Calu3 (cell line): ENCODE results near the gene ECI1. TPM values are rescaled to one million over a fixed set of nuclear protein-coding genes. Genes with fewer than 3 reads are reported as not detected.
"Not testable (repeated sequence)": the region's sequence is repeated elsewhere in the genome, so short reads cannot be mapped to it uniquely, and the experiment has no call there.

Experiments
- BruUV-seq: library from RNA; stranded (reverse); fragments of 400-500 nt; replicated peaks from 2 replicates; lab custom pipeline; 2021; lab: Mats Ljungman, UMichigan
- CTCF ChIA-PET: fragments of 300-600 bp; sonication (Branson Sonifier 250); formaldehyde crosslinking; loops from one replicate; lab custom pipeline; 2022; ENCODE audit warnings: antibody characterized with exemption; lab: Charles Lee
- DNase-seq: peaks from one replicate; pipeline ENCODE4 v3.0.0; 2022
- H3K27ac Mint-ChIP-seq: one replicate; pipeline ENCODE4 v1.8.0; 2022; ENCODE audit warnings: mixed read lengths; ENCODE audit not compliant: unreplicated experiment
- H3K27me3 Mint-ChIP-seq: one replicate; pipeline ENCODE4 v1.8.0; 2022; ENCODE audit warnings: mixed read lengths; ENCODE audit not compliant: unreplicated experiment
- H3K36me3 Mint-ChIP-seq: one replicate; pipeline ENCODE4 v1.8.0; 2022; ENCODE audit warnings: mild to moderate bottlenecking, moderate library complexity, mixed read lengths; ENCODE audit not compliant: insufficient read depth, unreplicated experiment
- H3K4me1 Mint-ChIP-seq: one replicate; pipeline ENCODE4 v1.8.0; 2022; ENCODE audit warnings: mild to moderate bottlenecking, low read depth, mixed read lengths; ENCODE audit not compliant: unreplicated experiment
- H3K4me3 Mint-ChIP-seq: one replicate; pipeline ENCODE4 v1.8.0; 2022; ENCODE audit warnings: mild to moderate bottlenecking, low read depth, moderate library complexity, mixed read lengths; ENCODE audit not compliant: unreplicated experiment
- H3K9me3 Mint-ChIP-seq: one replicate; pipeline ENCODE4 v1.8.0; 2022; ENCODE audit warnings: low read depth, mixed read lengths; ENCODE audit not compliant: unreplicated experiment
- CTCF ChIP-seq: fragments of 200-600 bp; IDR thresholded peaks from one replicate; pipeline ENCODE4 v1.8.0; 2022; ENCODE audit warnings: antibody characterized with exemption; ENCODE audit not compliant: unreplicated experiment
- intact Hi-C: fragments of 100-400 bp; cut with micrococcal nuclease; formaldehyde crosslinking; loops from one replicate; pipeline ENCODE4 v1.10.0; 2022; ENCODE audit not compliant: unreplicated experiment
- total RNA-seq: library from RNA; stranded (reverse); gene quantifications from 2 replicates; pipeline ENCODE4 v1.2.3, GENCODE V29; 2022

ECI1 gene
- total RNA-seq, 1 experiment from 2014 or later: 85.7 TPM

DNA sequence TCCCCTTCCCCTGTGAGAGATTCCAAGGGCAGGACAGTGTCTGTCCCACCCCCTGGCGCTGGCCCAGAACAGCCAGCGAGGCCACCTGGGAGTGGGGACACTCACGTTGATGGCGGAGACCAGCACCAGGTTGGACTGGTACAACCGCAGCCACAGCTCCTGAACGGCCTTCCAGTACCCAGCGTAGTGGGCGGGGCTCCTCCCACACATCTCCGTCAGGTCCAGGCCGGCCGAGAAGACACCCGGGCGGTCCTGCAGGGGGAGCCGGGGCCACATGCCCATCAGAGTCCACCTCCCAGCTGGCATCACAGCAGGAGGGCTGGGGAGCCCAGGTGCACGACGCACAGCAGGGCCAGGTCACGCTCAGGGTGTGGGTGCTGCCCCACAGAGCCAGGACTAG lies 7.1 kb downstream of the ECI1 start:
- no peaks in the 10 kb centered on the region for H3K27me3 Mint-ChIP-seq
- no TSS peak for BruUV-seq
- H3K4me1 Mint-ChIP-seq: no peaks in the 10 kb centered on the region
- no peaks in the 10 kb centered on the region for H3K9me3 Mint-ChIP-seq
- H3K36me3 Mint-ChIP-seq: peaks cover 72% of the 10 kb centered on the region
- no peak overlapping the region for H3K4me3 Mint-ChIP-seq
- CTCF ChIA-PET: no interaction called here
- intact Hi-C loops: no loop called here
- DNase-seq: no peak
- no peak for TF ChIP-seq CTCF
- no peak overlapping the region for H3K27ac Mint-ChIP-seq

DNA sequence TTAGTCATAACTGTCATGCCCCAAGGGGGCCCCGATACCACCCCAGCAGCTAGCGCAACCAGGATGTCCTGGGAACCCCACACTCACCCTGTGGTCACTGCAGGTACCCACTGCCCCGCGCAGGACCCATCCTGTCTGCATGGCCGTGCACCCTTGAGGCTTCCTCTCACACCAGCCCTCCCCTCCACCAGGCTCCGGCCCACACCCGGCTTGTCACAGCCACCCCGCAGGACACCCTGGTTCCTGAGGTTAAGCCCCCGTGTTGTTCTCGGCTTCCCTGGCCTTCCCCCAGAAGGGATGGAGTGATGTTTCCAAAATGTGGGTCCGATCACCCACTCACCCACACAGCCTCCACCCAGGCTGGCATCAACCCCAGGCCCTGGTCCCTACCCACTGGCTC lies 7.6 kb downstream of the ECI1 start:
- intact Hi-C loops: no loop called here
- H3K27me3 Mint-ChIP-seq: no peaks in the 10 kb centered on the region
- peaks cover 71% of the 10 kb centered on the region for H3K36me3 Mint-ChIP-seq
- no peak for TF ChIP-seq CTCF
- CTCF ChIA-PET: no interaction called here
- no peaks in the 10 kb centered on the region for H3K9me3 Mint-ChIP-seq
- no TSS peak for BruUV-seq
- H3K4me1 Mint-ChIP-seq: no peaks in the 10 kb centered on the region
- no peak overlapping the region for H3K27ac Mint-ChIP-seq
- H3K4me3 Mint-ChIP-seq: no peak overlapping the region
- no peak for DNase-seq

- no TSS peak for BruUV-seq
- H3K9me3 Mint-ChIP-seq: no peaks in the 10 kb centered on the region
- DNase-seq: no peak
- H3K4me3 Mint-ChIP-seq: no peak overlapping the region
- TF ChIP-seq CTCF: no peak
- CTCF ChIA-PET: no interaction called here
- H3K27me3 Mint-ChIP-seq: no peaks in the 10 kb centered on the region
- no peak overlapping the region for H3K27ac Mint-ChIP-seq
- peaks cover 70% of the 10 kb centered on the region for H3K36me3 Mint-ChIP-seq
- intact Hi-C loops: no loop called here
- no peaks in the 10 kb centered on the region for H3K4me1 Mint-ChIP-seq
Observed at GRCh38 chr16:2243031-2243528, 8.3 kb downstream of the ECI1 start.

GRCh38 chr16:2242598-2242997 lies 8.8 kb downstream of the ECI1 start:
- Mint-ChIP-seq H3K4me3 (no peak overlapping the region), H3K9me3 (no peaks in the 10 kb centered on the region), H3K36me3 (peaks cover 70% of the 10 kb centered on the region), H3K27me3 (no peaks in the 10 kb centered on the region), H3K27ac (peak overlapping the region; percentile 60), H3K4me1 (no peaks in the 10 kb centered on the region)
- CTCF ChIA-PET: no interaction called here
- intact Hi-C loops: no loop called here
- no peak for TF ChIP-seq CTCF
- no peak for DNase-seq
- no TSS peak for BruUV-seq

DNA sequence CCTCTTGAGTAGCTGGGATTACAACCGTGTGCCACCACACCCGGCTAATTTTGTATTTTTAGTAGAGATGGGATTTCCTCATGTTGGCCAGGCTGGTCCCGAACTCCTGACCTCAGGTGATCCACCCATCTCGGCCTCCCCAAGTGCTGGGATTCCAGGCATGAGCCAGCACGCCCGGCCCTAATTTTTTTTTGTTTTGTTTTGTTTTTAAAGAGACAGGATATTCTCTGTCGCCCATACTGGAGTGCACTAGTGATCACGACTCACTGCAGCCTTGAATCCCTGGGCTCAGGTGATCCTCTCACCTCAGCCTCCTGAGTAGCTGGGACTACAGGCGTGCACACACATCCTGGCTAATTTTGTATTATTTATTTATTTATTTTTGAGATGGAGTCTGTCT lies 11.1 kb downstream of the ECI1 start:
- H3K4me1 Mint-ChIP-seq, H3K27me3 Mint-ChIP-seq, BruUV-seq, H3K9me3 Mint-ChIP-seq, H3K4me3 Mint-ChIP-seq, H3K27ac Mint-ChIP-seq, DNase-seq, CTCF ChIA-PET, intact Hi-C loops: not testable (repeated sequence)
- H3K36me3 Mint-ChIP-seq: peaks cover 74% of the 10 kb centered on the region
